H1 (cell line): Measurements from ENCODE around the gene KLF2. TPM values are rescaled to one million over a fixed set of nuclear protein-coding genes. Genes with fewer than 3 reads are reported as not detected.

Source experiments
- BACH1 ChIP-seq: IDR thresholded peaks from 2 replicates; pipeline ENCODE4 v1.6.1; 2012; ENCODE audit warnings: low read length, improper control_type of control experiment
- PHF8 ChIP-seq: fragments of 200-600 bp; sonication (generic); conservative IDR thresholded peaks from 2 replicates; pipeline ENCODE4 v1.7.1; 2012; ENCODE audit warnings: low read depth, mild to moderate bottlenecking, inconsistent platforms, low read length, moderate library complexity
- POLR2A ChIP-seq, 2 experiments: IDR thresholded peaks; 1 replicate in 1 of 2; 2 replicates in 1 of 2; pipeline ENCODE4 v1.6.1; 2011; ENCODE audit warnings: low read depth in 2 of 2, low read length in 2 of 2, mild to moderate bottlenecking in 2 of 2; ENCODE audit errors: control extremely low read depth in 1 of 2
- RAD21 ChIP-seq, 2 experiments: IDR thresholded peaks in 1 of 2; conservative IDR thresholded peaks in 1 of 2; 2 replicates each; pipeline ENCODE4 v1.6.1; 2011; ENCODE audit warnings: low read depth in 2 of 2, low read length in 2 of 2, improper control_type of control experiment in 1 of 2, inconsistent platforms in 1 of 2, mild to moderate bottlenecking in 1 of 2, moderate library complexity in 1 of 2
- TAF1 ChIP-seq: IDR thresholded peaks from 2 replicates; pipeline ENCODE4 v1.6.1; 2011; ENCODE audit warnings: mild to moderate bottlenecking, low read depth, low read length
- TAF7 ChIP-seq: optimal IDR thresholded peaks from 2 replicates; pipeline ENCODE3; 2011; ENCODE audit warnings: low read depth, mild to moderate bottlenecking, inconsistent platforms, low read length, moderate library complexity, borderline replicate concordance
- YY1 ChIP-seq: IDR thresholded peaks from 2 replicates; pipeline ENCODE4 v1.6.1; 2011; ENCODE audit warnings: low read depth, mild to moderate bottlenecking, low read length
- polyA plus RNA-seq, 7 experiments: library from polyadenylated mRNA; depleted of rRNA in 3 of 7; stranded (reverse) in 5 of 7; unstranded in 2 of 7; fragments of >200 nt in 5 of 7; fragments of 200-250 nt in 2 of 7; gene quantifications; 1 replicate in 5 of 7; 2 replicates in 1 of 7; 4 replicates in 1 of 7; pipeline versions ENCODE4 v1.2.1 to v1.2.3, GENCODE V29; 2011 to 2013; ENCODE audit warnings: missing spikeins in 2 of 7, mixed read lengths in 2 of 7
- total RNA-seq: library from RNA; stranded (reverse); fragmentation: NEBNext Ultra II Directional; extraction: Animal tissue kit (Norgen Biotek cat#: 25700); gene quantifications from 2 replicates; pipeline ENCODE4 v1.2.1, GENCODE V29; 2021
- TF ChIP-seq, protein P1 (sequence below), 3 experiments: IDR thresholded peaks; 1 replicate in 2 of 3; 2 replicates in 1 of 3; pipeline versions ENCODE4 v1.5.1 to v1.6.1; 2011; ENCODE audit warnings: low read length in 3 of 3, mild to moderate bottlenecking in 3 of 3, inconsistent platforms in 2 of 3, low read depth in 1 of 3, moderate library complexity in 1 of 3; ENCODE audit not compliant: insufficient read depth in 1 of 3; ENCODE audit errors: control extremely low read depth in 1 of 3
- TF ChIP-seq, protein P2 (sequence below): IDR thresholded peaks from 2 replicates; pipeline ENCODE4 v1.6.1; 2012; ENCODE audit warnings: inconsistent platforms

KLF2 gene
- total and polyA plus RNA-seq, 2 of the 8 experiments (the other 6 are each of a cell fraction or from before 2014, with no cell fraction given), result 0.19 to 0.33 TPM

DNA sequence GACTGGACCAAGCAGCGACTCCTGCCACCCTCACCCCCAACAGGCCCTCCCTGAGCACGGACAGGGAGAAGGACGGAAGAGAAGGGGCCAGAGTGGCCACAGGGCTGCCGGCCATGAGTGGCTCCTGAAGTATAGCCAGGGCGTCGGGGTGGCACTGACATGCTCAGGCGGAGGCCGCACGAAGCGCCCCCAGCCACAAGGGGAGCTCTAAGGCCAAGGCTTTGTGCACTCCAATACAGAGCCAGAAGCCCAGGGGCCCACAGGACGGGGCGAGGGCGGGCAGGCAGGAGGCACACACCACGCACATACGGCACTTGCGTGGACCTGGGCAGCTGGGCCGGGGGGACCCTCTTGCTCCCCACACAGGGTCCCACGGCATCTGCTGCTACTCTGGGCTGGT, 52.0 kb downstream of the KLF2 start (continued):
- TF ChIP-seq, protein P1, sequence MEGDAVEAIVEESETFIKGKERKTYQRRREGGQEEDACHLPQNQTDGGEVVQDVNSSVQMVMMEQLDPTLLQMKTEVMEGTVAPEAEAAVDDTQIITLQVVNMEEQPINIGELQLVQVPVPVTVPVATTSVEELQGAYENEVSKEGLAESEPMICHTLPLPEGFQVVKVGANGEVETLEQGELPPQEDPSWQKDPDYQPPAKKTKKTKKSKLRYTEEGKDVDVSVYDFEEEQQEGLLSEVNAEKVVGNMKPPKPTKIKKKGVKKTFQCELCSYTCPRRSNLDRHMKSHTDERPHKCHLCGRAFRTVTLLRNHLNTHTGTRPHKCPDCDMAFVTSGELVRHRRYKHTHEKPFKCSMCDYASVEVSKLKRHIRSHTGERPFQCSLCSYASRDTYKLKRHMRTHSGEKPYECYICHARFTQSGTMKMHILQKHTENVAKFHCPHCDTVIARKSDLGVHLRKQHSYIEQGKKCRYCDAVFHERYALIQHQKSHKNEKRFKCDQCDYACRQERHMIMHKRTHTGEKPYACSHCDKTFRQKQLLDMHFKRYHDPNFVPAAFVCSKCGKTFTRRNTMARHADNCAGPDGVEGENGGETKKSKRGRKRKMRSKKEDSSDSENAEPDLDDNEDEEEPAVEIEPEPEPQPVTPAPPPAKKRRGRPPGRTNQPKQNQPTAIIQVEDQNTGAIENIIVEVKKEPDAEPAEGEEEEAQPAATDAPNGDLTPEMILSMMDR (IDR thresholded peaks at IDR 0.05; ENCODE audit: control extremely low read depth in 1 of 3, insufficient read depth in 1 of 3, low read depth in 1 of 3, low read length in 3 of 3), result peak; percentile 70 to 89 (median 79)
- TF ChIP-seq PHF8, result no peak
- peak; percentile 41 to 52 for TF ChIP-seq RAD21 (IDR thresholded peaks at IDR 0.05 in 1 of 2, conservative IDR thresholded peaks at IDR 0.05 in 1 of 2; ENCODE audit: low read depth in 2 of 2, low read length in 2 of 2)
- TF ChIP-seq POLR2A (IDR thresholded peaks at IDR 0.05; ENCODE audit: control extremely low read depth in 1 of 2, low read depth in 2 of 2, low read length in 2 of 2), result no peak
- no peak for TF ChIP-seq TAF7
- TF ChIP-seq BACH1, result no peak
- TF ChIP-seq, protein P2, sequence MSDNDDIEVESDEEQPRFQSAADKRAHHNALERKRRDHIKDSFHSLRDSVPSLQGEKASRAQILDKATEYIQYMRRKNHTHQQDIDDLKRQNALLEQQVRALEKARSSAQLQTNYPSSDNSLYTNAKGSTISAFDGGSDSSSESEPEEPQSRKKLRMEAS, result peak; percentile 9; the same call in 1 of the 2 replicates
- no peak for TF ChIP-seq TAF1
- no peak for TF ChIP-seq YY1
